Measurements from ENCODE around the gene WIPF2. TPM values are rescaled to one million over a fixed set of nuclear protein-coding genes. Genes with fewer than 3 reads are reported as not detected.

The WIPF2 gene
- total RNA-seq, 4 donors from 2014 or later = 7.7 to 11.1 (median 9.5) TPM

GRCh38 chr17:40327244-40327729, 108.2 kb downstream of the WIPF2 start:
- H3K27ac ChIP-seq = peak overlapping the region; percentile 53 to 99 (median 88)
- no peaks in the 10 kb centered on the region for H3K9me3 ChIP-seq
- H3K36me3 ChIP-seq = no peaks in the 10 kb centered on the region
- DNase-seq (ENCODE audit: low spot score in 2 of 2) = no peak
- no peak overlapping the region for H3K4me3 ChIP-seq
- H3K4me1 ChIP-seq = peaks cover 6 to 100% (median 94%) of the 10 kb centered on the region in 4 donors
- no peaks in the 10 kb centered on the region for H3K27me3 ChIP-seq
- TF ChIP-seq EP300 (IDR thresholded peaks at IDR 0.05) (no peak), CTCF (IDR thresholded peaks at IDR 0.05) (no peak), POLR2A (IDR thresholded peaks at IDR 0.05) (no peak)
- 46 to 56% methylated on average over 3 to 4 of the region's 4 CpGs for WGBS, 2 donors

GRCh38 chr17:40327735-40328385, 108.8 kb downstream of the WIPF2 start:
- no peak for TF ChIP-seq EP300 (IDR thresholded peaks at IDR 0.05)
- TF ChIP-seq POLR2A (IDR thresholded peaks at IDR 0.05) = no peak
- TF ChIP-seq CTCF (IDR thresholded peaks at IDR 0.05) = no peak
- no peak for DNase-seq (ENCODE audit: low spot score in 2 of 2)
- no peaks in the 10 kb centered on the region for H3K36me3 ChIP-seq
- H3K27ac ChIP-seq = peak overlapping the region in 3 of 4 donors; percentile 64 to 90 (median 86)
- 12 to 16% methylated on average over 3 of the region's 3 CpGs for WGBS, 2 donors
- no peaks in the 10 kb centered on the region for H3K9me3 ChIP-seq
- H3K4me1 ChIP-seq = peaks cover 6 to 100% (median 94%) of the 10 kb centered on the region in 4 donors
- H3K4me3 ChIP-seq = no peak overlapping the region
- H3K27me3 ChIP-seq = no peaks in the 10 kb centered on the region

- Histone ChIP-seq H3K9me3 (no peaks in the 10 kb centered on the region), H3K4me3 (no peak overlapping the region), H3K27me3 (no peaks in the 10 kb centered on the region), H3K36me3 (no peaks in the 10 kb centered on the region), H3K4me1 (peaks cover 6 to 100% (median 94%) of the 10 kb centered on the region in 4 donors), H3K27ac (peak overlapping the region in 3 of 4 donors; percentile 50 to 90 (median 64))
- TF ChIP-seq CTCF (IDR thresholded peaks at IDR 0.05) (no peak), POLR2A (IDR thresholded peaks at IDR 0.05) (no peak), EP300 (IDR thresholded peaks at IDR 0.05) (no peak)
- 57 to 63% methylated on average over 2 of the region's 2 CpGs for WGBS, 2 donors
- no peak for DNase-seq (ENCODE audit: low spot score in 2 of 2)
Observed at GRCh38 chr17:40328386-40328766, 109.3 kb downstream of the WIPF2 start.

GRCh38 chr17:40329839-40330794, 111.0 kb downstream of the WIPF2 start:
- Histone ChIP-seq H3K27ac (peak overlapping the region in 3 of 4 donors; percentile 62 to 89 (median 80)), H3K4me1 (peaks cover 9 to 100% (median 94%) of the 10 kb centered on the region in 4 donors), H3K4me3 (no peak overlapping the region), H3K36me3 (no peaks in the 10 kb centered on the region), H3K9me3 (no peaks in the 10 kb centered on the region), H3K27me3 (no peaks in the 10 kb centered on the region)
- TF ChIP-seq POLR2A (IDR thresholded peaks at IDR 0.05) (no peak), EP300 (IDR thresholded peaks at IDR 0.05) (peak in 1 of 2 donors; percentile 46), CTCF (IDR thresholded peaks at IDR 0.05) (no peak)
- DNase-seq (ENCODE audit: low spot score in 2 of 2) = no peak
- 37% methylated on average over 11 of the region's 11 CpGs for WGBS, 2 donors

Data from tibial nerve (tissue), 4 donors.